HG02763 (cell line): ENCODE measurements around the gene SLCO3A1.
"Not testable (repeated sequence)": the region's sequence is repeated elsewhere in the genome, so short reads cannot be mapped to it uniquely, and the experiment has no call there.

Source experiments
- ATAC-seq: cut with Tn5 transposase; IDR thresholded peaks from one replicate; pipeline ENCODE4 v1.9.1; 2021; ENCODE audit warnings: mild to moderate bottlenecking, moderate library complexity; ENCODE audit not compliant: unreplicated experiment

The SLCO3A1 gene

DNA sequence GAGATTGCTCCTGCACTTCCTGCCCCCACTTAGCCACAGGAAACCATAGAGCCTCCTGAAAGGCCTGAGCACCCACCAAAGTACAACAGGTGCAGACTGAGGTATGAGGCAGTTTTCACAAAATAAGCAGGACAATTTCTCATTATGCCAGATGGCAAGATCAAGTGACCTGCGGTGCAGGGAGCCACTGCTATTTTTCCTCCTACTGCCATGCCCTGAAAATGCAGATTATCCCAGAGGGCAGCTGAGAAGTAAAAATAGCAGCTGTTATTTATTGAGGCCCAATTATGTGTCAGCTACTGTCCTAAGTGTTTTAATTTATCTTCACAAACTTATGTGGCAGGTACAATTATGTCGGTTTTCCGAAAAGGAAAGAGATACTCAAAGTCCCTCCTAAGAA, 330.6 kb downstream of the SLCO3A1 start:
- ATAC-seq, result no peak

DNA sequence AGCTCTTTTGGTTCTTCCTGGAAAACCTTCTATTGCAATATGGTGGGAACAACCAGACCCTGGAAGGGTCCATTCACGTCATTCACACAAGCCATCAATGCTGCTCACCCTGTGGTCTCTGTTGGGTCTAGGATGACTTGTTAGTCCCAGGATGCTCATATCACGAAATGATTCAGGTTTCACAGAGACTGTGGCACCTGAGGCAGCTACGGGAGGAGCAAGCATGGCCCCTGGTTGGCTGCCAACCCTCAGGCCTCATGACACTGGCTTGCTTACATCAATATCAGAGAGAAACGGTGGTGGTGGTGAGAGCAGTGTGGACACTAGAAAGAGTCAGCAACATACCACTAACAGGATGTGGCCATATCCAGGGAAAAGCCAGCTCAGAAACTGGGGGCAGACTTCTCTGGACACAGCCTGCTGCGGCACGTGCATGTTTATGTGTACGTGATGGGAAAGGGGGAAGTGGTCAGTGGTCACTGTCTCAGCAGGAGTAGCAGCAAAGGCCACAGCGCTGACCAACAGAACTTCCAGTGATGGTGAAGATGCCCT, 331.2 kb downstream of the SLCO3A1 start:
- no peak for ATAC-seq

DNA sequence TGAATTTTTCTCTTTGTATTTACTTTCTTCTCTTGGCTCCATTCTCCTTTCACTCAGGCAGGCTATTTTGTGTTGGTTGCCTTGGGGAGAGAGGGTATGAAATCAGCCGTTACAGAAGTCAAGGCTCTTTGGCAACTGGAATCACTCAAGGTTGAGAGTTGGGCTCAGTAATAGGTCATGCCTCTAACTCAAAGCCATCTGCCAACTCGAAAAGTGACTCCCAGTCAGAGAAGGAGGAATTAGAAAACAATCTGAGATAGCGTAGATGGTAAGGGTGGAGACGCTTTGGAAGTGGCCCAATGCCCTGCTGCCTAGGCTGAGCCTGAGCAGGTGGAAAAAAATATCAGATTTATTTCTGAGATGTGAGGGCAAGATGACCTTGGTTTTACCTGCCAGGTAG, 334.5 kb downstream of the SLCO3A1 start:
- ATAC-seq, result no peak

DNA sequence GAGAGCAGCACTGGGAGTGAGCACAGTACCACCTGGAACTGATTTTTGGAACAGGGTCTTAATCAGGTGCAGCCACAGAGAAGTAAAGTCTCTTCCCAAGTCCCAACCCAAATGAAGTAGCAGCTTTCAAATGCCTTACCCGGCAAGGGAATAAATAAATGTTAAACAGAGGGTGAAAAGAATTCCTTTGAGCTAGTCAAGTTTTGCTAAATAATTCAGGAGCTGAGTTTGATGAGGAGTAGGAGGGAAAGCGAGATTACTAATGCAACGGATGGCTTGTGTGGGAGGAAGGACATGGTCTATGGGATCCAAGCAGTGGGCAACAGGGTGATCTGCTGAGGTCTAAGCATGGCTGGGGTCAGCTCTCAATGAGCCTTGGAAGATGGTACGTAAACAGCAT, 335.7 kb downstream of the SLCO3A1 start:
- no peak for ATAC-seq

DNA sequence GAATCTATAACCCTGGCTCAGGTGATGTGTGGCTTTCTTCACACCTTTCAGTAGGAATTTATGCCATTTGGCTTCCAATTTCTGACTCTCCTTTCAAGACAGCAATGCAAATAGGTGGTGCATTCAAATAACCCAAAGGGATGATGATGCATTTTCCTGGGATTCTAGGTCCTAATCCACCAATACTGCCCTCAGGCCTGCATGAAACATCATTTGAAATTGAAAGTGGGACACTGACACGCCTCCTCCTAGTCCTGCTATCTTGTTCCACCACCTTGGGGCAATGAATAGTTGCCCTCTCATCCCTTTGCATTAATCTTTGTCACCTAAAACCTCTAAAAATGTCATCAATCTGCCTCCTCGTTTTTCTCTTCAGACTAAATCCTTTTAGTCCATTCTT, 341.7 kb downstream of the SLCO3A1 start:
- ATAC-seq, result no peak

DNA sequence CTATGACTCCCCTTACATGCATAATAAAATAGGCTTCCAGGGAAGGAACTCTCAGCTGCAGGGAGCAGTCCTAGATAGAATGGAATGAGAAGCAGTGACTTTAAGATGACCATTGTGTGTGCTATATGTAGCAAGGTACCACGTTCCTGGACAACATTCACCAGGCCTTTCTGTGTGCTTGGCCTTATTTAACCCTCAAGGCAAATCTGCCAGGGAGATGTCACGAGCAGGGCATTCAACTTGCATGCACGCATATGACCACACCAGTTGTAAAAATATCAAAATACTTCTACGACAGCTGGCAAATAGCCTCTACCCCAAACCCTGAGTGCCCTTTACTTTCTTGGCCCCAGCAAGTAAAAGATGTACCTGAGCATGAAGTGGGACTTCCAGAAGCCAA, 342.8 kb downstream of the SLCO3A1 start:
- ATAC-seq, result no peak

DNA sequence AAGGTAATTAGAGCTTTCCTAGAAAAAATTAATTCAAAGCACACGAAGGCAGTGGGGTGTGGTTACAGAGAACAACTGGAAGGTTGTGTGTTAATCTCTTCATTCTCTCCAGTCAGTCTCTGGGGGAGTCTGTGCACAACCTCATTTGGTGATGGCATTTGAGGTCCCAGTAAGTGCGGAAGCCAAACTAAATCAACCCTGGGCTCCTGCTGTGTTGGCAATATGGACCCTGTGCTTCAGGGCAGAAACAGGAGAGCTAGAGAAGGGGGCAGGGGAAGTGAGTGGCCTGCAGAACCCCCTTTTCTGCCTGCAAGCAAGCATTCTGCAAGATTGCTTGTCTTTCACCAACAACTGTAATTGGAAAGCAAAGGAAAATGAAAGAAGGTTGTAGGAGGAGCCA, 344.2 kb downstream of the SLCO3A1 start:
- ATAC-seq, result no peak

DNA sequence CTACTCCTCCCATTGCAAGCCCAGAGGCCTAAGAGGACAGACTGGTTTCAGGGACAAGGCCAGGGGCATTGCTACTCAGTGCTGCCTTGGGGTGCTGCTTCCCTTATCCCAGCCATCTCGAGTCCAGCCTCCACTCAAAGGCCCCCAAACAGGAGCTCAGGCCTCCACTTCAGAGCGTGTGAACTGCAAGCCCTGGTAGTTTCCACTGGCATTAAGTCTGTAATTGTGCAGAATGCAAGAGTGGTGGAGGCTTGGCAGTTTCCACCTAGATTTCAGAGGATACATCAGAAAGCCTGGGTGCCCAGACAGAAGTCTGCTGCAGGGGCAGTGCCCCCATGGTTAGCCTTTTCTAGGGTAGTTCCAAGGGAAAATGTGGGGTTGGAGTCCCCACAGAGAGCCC, 347.4 kb downstream of the SLCO3A1 start:
- no peak for ATAC-seq

DNA sequence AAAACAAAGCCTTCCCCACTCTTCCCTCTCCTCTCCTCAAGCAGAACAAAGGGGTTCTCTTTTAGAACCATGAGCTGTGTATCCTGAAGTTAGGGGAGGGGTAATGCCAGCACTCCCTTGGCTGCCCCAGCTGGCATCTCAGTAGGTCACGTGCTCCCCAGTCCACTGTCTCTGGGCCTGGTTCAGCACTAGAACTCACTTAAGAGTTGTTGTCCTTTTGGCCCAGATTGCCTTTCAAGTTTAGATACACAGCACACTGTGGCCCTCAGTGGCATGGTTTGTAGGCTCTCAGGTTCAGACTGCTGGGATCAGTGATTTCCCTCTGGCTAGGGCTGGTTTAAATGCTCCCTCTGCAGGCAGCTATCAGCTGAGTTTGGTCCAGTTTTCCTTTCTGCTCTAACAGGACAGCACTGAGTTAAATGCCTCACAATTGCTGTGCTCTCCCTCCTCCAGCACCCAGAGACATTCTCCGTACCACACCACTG, 351.8 kb downstream of the SLCO3A1 start:
- no peak for ATAC-seq

DNA sequence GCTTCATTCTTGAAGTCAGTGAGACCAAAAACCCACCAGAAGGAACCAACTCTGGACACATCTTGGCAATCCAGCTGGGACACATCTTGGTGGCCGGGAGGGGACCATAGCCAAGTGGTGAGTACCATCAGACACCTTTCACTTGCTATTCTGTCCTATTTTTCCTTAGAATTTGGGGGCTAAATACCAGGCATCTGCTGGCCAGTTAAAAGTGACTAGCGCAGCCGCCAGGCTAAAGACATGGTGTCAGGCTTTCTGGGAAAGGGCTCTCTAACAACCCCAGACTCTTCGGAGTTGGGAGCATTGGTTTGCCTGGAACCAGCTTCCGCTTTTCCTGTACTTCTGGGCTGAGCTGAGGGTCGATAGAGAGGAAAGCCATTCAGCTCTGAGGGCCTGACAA, 354.1 kb downstream of the SLCO3A1 start:
- ATAC-seq, result not testable (repeated sequence)
